NCI-H187 treated with DMSO at 0.1 percent for 48 hours (cell line): Measurements from ENCODE around the gene OR2B2.
A peak's percentile ranks its signal among the peaks of the same experiment; 100 is the strongest.
"Not testable (repeated sequence)": the region's sequence is repeated elsewhere in the genome, so short reads cannot be mapped to it uniquely, and the experiment has no call there.

ENCODE experiments used
- DNase-seq: peaks from one replicate; lab custom pipeline; 2025; lab: John Stamatoyannopoulos, UW

Gene OR2B2

GRCh38 chr6:27911956-27912446 lies at the start of gene OR2B2:
OR2B2 (minus strand) TSS chr6:27912396; CDS start chr6:27912319, 77 bp downstream.
- no peak for DNase-seq

DNA sequence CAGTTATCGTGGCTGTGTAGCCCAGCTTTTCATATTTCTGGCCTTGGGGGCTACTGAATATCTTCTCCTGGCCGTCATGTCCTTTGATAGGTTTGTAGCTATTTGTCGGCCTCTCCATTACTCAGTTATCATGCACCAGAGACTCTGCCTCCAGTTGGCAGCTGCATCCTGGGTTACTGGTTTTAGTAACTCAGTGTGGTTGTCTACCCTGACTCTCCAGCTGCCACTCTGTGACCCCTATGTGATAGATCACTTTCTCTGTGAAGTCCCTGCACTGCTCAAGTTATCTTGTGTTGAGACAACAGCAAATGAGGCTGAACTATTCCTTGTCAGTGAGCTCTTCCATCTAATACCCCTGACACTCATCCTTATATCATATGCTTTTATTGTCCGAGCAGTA lies 45.3 kb upstream of the OR2B2 start:
- no peak for DNase-seq

GRCh38 chr6:27956941-27957340 lies 44.7 kb upstream of the OR2B2 start, which contains the start of gene OR2B6:
OR2B6 (plus strand) TSS chr6:27957241; CDS start chr6:27957241, 0 bp downstream.
- DNase-seq: no peak

DNA sequence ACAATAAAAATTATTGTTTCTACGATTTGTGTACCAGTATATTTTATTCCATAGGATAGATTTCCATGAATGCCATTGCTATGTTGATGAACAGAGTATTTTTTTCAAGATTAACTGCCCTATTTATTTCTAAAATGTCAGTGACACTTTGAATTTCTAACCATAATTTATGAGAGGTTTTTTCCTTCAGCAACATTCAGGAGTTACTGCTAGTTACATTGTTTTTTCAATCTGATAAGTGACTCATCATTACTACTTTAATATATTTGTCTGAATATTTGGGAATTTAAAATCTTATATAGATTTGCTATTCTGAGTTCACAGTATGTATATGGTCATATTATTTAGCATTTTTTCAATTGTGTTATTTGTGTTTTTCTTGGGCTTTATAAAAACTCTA lies 38.8 kb upstream of the OR2B2 start:
- DNase-seq: no peak

- DNase-seq: no peak
These were observed 36.0 kb upstream of the OR2B2 start for GRCh38 chr6:27948237-27948636.

DNA sequence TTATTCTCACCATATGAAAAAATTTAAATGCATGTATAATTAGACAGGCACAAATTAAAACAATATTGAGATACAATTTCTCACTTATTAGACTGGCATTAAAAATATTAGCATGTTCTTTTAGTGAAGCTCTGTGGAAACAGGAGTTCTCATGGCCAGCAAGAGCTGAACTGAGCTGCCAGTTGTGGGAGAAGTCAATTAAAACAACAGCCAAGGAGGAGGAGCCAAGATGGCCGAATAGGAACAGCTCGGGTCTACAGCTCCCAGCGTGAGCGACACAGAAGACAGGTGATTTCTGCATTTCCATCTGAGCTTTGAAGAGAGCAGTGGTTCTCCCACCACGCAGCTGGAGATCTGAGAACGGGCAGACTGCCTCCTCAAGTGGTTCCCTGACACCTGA lies 30.9 kb upstream of the OR2B2 start:
- not testable (repeated sequence) for DNase-seq

GRCh38 chr6:27940766-27941165 lies 28.6 kb upstream of the OR2B2 start:
- DNase-seq: no peak

DNA sequence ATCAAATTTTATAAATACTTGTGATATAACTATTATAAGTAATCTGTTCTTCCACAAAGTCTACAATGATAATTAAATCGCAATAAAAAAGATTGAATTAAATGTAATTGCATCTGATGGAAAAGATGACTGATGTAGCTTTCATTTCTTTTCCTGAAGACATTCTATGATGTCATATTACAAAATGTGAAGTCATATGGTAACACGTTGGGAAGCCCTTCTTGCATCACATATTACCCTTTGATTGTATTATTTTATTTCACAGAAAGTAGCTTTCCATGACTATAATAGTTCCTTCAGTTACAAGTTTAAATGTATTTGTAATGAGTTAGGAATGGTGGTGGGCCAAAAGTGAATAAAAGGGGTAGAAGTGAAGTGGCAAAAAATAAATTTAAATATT lies 19.0 kb upstream of the OR2B2 start:
- DNase-seq: no peak

DNA sequence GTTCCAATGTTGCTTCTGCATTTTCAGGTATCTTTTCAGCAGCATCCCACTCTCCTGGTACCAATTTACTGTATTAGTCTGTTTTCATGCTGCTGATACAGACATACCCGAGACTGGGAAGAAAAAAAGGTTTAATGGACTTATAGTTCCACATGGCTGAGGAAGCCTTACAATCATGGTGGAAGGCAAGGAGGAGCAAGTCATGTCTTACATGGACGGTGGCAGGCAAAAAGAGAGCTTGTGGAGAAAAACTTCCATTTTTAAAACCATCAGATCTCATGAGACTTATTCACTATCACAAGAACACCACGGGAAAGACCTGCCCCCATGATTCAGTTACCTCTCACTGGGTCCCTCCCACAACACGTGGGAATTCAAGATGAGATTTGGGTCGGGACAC lies 17.7 kb upstream of the OR2B2 start:
- not testable (repeated sequence) for DNase-seq

- DNase-seq: not testable (repeated sequence)
These were observed 15.8 kb upstream of the OR2B2 start for GRCh38 chr6:27928041-27928440.

- DNase-seq: no peak
These were observed 12.0 kb upstream of the OR2B2 start for GRCh38 chr6:27924179-27924578.

DNA sequence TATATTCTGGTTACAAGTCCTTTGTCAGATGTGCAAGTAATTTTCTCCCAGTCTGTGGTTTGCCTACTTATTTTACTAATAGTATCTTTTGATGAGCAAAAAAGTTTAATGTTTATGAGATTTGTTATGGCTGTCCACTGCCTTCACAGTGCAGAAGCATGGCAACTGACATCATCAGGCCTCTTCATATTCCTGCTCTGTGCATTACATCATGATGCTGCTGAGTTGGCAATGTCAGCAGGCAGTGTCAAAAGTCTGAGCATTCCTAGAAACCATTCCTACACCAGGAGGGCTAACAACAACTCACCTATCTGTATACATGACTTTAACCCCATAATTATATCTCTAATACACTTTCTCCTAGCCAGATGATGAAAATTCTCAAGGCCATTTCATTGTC lies 10.8 kb upstream of the OR2B2 start:
- DNase-seq: no peak

GRCh38 chr6:27908017-27908416 lies 4.2 kb downstream of the OR2B2 start:
- DNase-seq: no peak

DNA sequence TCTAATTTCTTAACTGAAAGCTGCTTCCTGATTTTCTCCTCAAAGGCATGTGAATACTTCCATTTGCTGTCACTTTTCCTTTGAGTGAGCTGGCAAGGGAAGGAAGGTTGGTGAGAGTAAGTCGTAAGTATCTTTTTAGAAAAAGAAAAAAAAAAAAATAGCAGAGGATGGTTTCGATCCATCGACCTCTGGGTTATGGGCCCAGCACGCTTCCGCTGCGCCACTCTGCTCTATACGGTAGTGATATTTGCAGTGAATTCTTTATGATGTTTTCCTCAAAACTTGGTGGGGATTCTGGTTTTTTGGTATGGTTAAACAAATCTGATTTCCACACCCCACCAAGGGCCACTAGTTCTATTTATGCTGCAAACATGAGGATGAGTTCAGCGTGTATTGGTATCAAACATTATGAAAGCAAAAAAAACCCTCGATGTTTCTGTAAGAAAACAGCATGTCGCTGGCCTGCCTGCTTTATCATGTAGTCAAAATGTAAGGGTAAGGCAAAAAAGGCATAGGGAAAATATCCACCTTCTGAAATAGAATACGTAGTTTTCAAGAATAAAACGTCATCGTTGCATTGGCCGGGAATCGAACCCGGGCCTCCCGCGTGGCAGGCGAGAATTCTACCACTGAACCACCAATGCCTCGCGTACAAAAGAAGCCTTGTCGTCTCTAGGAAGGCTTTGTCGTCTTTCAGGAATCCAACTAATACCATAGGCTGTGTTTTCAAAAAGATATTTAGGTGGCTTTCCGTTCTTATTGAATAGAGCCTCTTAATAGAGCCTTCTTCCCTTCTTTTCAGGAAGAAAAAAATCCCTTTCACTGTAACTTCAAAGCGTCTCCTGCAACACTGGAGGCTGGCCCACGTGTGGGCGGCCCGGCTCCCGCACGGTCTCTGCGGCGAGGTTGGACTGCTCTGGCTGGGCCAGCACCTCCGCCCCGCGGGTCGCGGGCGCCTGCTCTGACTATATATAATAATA lies 9.6 kb downstream of the OR2B2 start:
- DNase-seq: peak; percentile 39

DNA sequence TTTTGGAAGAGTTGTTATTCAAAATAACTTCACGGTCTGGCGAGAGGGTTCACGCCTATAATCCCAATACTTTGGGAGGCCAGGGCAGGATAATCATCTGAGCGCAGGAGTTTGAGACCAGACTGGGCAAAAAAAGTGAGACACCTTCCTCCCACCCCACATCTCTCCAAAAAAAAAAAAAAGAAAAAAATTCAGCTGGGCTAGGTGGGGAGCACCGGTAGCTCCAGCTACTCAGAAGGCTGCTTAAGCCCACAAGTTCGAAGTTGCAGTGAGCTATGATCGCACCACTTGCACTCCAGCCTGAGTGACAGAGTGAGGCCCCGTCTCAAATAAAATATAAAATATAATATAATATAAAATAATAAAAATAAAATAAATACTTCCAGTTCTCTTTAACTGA lies 10.4 kb downstream of the OR2B2 start:
- DNase-seq: no peak

DNA sequence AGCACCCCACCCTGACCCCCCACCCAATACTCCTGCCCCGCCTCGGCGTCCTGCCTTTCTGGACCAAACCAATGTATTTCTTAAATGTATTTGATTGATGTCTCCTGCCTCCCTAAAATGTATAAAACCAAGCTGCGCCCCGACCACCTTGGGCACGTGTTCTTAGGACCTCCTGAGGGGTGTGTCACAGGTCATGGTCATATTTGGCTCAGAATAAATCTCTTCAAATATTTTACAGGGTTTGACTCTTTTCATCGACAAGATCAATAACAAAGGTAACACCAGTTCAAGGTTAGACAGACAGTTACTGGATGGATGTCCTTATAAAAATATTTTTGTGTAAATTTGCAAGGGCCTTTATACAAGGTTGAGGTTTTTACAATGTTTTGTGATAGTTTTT lies 12.0 kb downstream of the OR2B2 start:
- DNase-seq: not testable (repeated sequence)

GRCh38 chr6:27899543-27899942 lies 12.7 kb downstream of the OR2B2 start:
- DNase-seq: no peak

DNA sequence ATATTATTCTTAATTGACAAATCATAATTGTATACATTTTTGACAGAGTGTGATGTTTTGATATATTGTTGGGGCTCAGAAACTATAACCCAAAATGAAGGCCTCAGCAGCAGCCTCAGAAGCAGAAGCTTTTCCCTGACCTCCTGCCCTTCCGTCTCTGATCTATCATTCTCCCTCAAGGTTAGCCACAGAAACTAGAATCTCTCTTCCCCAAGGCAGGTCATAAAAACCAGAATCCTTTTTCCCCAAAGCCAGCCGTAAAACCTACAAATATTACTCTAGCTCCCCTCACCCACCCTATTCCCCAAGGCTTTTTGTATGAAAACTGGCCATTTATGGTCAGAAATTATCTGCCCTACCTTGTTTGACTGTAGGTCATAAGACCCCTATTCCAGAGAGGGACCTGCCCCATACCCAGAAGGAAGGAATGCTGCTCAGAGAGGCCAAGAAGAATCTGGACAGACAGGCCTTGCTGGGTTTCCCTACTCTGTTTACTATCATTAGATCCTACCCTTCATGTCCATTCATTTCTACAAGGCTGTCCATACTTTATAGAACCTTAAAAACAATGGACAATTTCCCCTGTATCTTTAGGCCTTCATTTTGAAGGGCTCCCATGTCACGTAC lies 14.5 kb downstream of the OR2B2 start:
- no peak for DNase-seq

DNA sequence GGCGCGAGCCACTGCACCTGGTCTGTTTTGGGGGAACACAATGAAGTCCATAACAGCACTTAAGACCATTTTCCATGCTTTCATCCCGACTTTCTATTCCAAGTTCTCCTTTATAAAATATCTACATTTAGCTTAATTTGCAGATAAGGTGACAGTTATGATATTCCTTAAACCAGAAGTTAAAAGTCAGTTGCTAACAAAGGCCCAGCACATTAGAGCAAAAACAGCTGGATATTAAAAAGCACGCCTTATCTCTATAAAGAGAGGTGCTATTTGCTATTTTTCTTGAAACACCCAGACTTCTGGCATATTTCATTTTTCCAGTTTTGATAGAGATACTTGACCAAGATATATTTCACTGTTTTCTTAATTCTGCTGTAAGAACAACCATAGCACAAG lies 15.8 kb downstream of the OR2B2 start:
- DNase-seq: no peak

- DNase-seq: peak; percentile 59
These were observed 17.1 kb downstream of the OR2B2 start for GRCh38 chr6:27894839-27895762.

GRCh38 chr6:27893836-27894807 lies 18.1 kb downstream of the OR2B2 start:
- DNase-seq: peak; percentile 86
